GM12878 (cell line): Measurements from ENCODE around the gene OR1C1. TPM values are rescaled to one million over a fixed set of nuclear protein-coding genes. Genes with fewer than 3 reads are reported as not detected.

Experiments
- ATAC-seq: fragments of 200-7000 bp; cut with Tn5 transposase; 3 replicates; pipeline ENCODE4 v1.9.1; 2020; ENCODE audit warnings: mild to moderate bottlenecking, moderate library complexity
- BruUV-seq: library from RNA; stranded (reverse); fragments of 400-500 nt; replicated peaks from 2 replicates; lab custom pipeline; 2021; lab: Mats Ljungman, UMichigan
- CTCF ChIA-PET: fragments of 300-600 bp; sonication (Branson Sonifier 250); formaldehyde crosslinking; extraction: SDS; loops from one replicate; lab custom pipeline; 2021; ENCODE audit warnings: inconsistent platforms; lab: Yijun Ruan, JAX
- POLR2A ChIA-PET: fragments of 350-600 bp; formaldehyde crosslinking; extraction: SDS; loops from one replicate; lab custom pipeline; 2021; ENCODE audit warnings: inconsistent platforms; lab: Charles Lee
- RAD21 ChIA-PET: fragments of 300-600 bp; sonication (Branson Sonifier 250); formaldehyde crosslinking; loops from one replicate; lab custom pipeline; 2023; ENCODE audit warnings: antibody characterized with exemption; ENCODE audit not compliant: unreplicated experiment; lab: Charles Lee
- SMC1A ChIA-PET: fragments of 300-600 bp; sonication (Branson Sonifier 250); formaldehyde crosslinking; loops from one replicate; lab custom pipeline; 2023; ENCODE audit not compliant: unreplicated experiment, uncharacterized antibody; lab: Charles Lee
- DNase-seq: peaks from one replicate; pipeline ENCODE4 v3.0.0-alpha.2; 2011; ENCODE audit warnings: low read depth, low spot score
- FAIRE-seq: peaks from 3 replicates; lab custom pipeline; 2011; peaks lifted over from hg19 to GRCh38; lab: Jason Lieb, UNC
- H2AFZ ChIP-seq: 2 replicates; pipeline ENCODE4 v1.6.0; 2011; ENCODE audit warnings: low read depth, low read length, control low read depth; ENCODE audit not compliant: control insufficient read depth
- H3K27ac ChIP-seq: 2 replicates; pipeline ENCODE4 v1.5.1; 2011; ENCODE audit warnings: control low read depth; ENCODE audit not compliant: control insufficient read depth, insufficient read depth
- H3K27me3 ChIP-seq, 2 experiments: replicated peaks in 1 of 2; 2 replicates each; pipeline versions ENCODE4 v1.6.0 to v1.6.1; 2011; ENCODE audit warnings: low read length in 1 of 2; ENCODE audit not compliant: control insufficient read depth in 2 of 2, insufficient read depth in 2 of 2
- H3K36me3 ChIP-seq, 2 experiments: 2 replicates each; pipeline ENCODE4 v1.5.1; 2011; ENCODE audit warnings: low read length in 1 of 2; ENCODE audit not compliant: control insufficient read depth in 2 of 2, insufficient read depth in 2 of 2
- H3K4me1 ChIP-seq: 2 replicates; pipeline ENCODE4 v1.6.1; 2011; ENCODE audit warnings: mild to moderate bottlenecking, low read length, moderate library complexity, mixed read lengths; ENCODE audit not compliant: control insufficient read depth, insufficient read depth
- H3K4me2 ChIP-seq: 2 replicates; pipeline ENCODE4 v1.6.0; 2011; ENCODE audit warnings: control low read depth; ENCODE audit not compliant: control insufficient read depth, insufficient read depth
- H3K4me3 ChIP-seq: fragments of 200-600 bp; sonication (generic); 2 replicates; pipeline ENCODE4 v1.5.1; 2016
- H3K79me2 ChIP-seq: 2 replicates; pipeline ENCODE4 v1.6.0; 2011; ENCODE audit warnings: low read length; ENCODE audit not compliant: control insufficient read depth, insufficient read depth
- H3K9ac ChIP-seq: 2 replicates; pipeline ENCODE4 v1.8.0; 2011; ENCODE audit warnings: low read length, control low read depth, mixed read lengths; ENCODE audit not compliant: control insufficient read depth, insufficient read depth
- H3K9me3 ChIP-seq: replicated peaks from 3 replicates; pipeline ENCODE4 v1.5.1; 2011; ENCODE audit warnings: mild to moderate bottlenecking, low read length; ENCODE audit not compliant: control insufficient read depth, insufficient read depth
- H4K20me1 ChIP-seq: 2 replicates; pipeline ENCODE4 v1.6.0; 2011; ENCODE audit not compliant: control insufficient read depth, insufficient read depth
- CBX5 ChIP-seq: sonication (generic); IDR thresholded peaks from 2 replicates; pipeline ENCODE4 v1.6.1; 2016; ENCODE audit warnings: low read depth, moderate library complexity, mild to moderate bottlenecking, inconsistent platforms
- CHD1 ChIP-seq: IDR thresholded peaks from 2 replicates; pipeline ENCODE4 v1.6.1; 2012; ENCODE audit warnings: low read depth, low read length, improper control_type of control experiment
- HCFC1 ChIP-seq: fragments of 150-350 bp; IDR thresholded peaks from 2 replicates; pipeline ENCODE4 v1.6.1; 2014; ENCODE audit warnings: low read length
- HDAC2 ChIP-seq: fragments of 200-600 bp; sonication (generic); IDR thresholded peaks from 2 replicates; pipeline ENCODE4 v1.6.1; 2017
- HDAC6 ChIP-seq: fragments of 200-600 bp; sonication (generic); IDR thresholded peaks from one replicate; pipeline ENCODE4 v1.8.0; 2017; ENCODE audit warnings: antibody characterized with exemption; ENCODE audit not compliant: unreplicated experiment
- JUND ChIP-seq: IDR thresholded peaks from 2 replicates; pipeline ENCODE4 v1.6.1; 2012; ENCODE audit warnings: low read depth, mild to moderate bottlenecking, low read length, improper control_type of control experiment, moderate library complexity
- KLF5 ChIP-seq: fragments of 450-650 bp; IDR thresholded peaks from 2 replicates; pipeline ENCODE4 v1.6.1; 2014; ENCODE audit warnings: mild to moderate bottlenecking; ENCODE audit not compliant: partially characterized antibody
- MLLT1 ChIP-seq: fragments of 450-650 bp; IDR thresholded peaks from 2 replicates; pipeline ENCODE4 v1.6.1; 2016; ENCODE audit warnings: mild to moderate bottlenecking
- NFYA ChIP-seq: IDR thresholded peaks from 2 replicates; pipeline ENCODE4 v1.6.1; 2011; ENCODE audit warnings: low read depth, mild to moderate bottlenecking, low read length, improper control_type of control experiment, borderline replicate concordance
- PBX3 ChIP-seq: IDR thresholded peaks from 2 replicates; pipeline ENCODE4 v1.6.1; 2011; ENCODE audit warnings: mild to moderate bottlenecking, low read depth, low read length, moderate library complexity; ENCODE audit not compliant: insufficient replicate concordance
- POU2F2 ChIP-seq: IDR thresholded peaks from 3 replicates; pipeline ENCODE4 v1.6.1; 2011; ENCODE audit warnings: low read depth, mild to moderate bottlenecking, low read length, borderline replicate concordance
- TCF12 ChIP-seq: IDR thresholded peaks from 2 replicates; pipeline ENCODE4 v1.6.1; 2011; ENCODE audit warnings: low read depth, mild to moderate bottlenecking, low read length
- WRNIP1 ChIP-seq: IDR thresholded peaks from 2 replicates; pipeline ENCODE4 v1.6.1; 2011; ENCODE audit warnings: low read depth, low read length, improper control_type of control experiment, borderline replicate concordance
- ZNF622 ChIP-seq: fragments of 450-650 bp; IDR thresholded peaks from 2 replicates; pipeline ENCODE4 v1.6.1; 2017; ENCODE audit warnings: mild to moderate bottlenecking, inconsistent platforms
- ZSCAN29 ChIP-seq: fragments of 450-650 bp; IDR thresholded peaks from 2 replicates; pipeline ENCODE4 v1.6.1; 2017; ENCODE audit warnings: mild to moderate bottlenecking, moderate library complexity
- ZZZ3 ChIP-seq: IDR thresholded peaks from 2 replicates; pipeline ENCODE4 v1.6.1; 2011; ENCODE audit warnings: low read depth; ENCODE audit not compliant: control insufficient read depth, insufficient read length
- WGBS: methylation state at CpG from one replicate; pipeline ENCODE4 v1.1.6; 2016; ENCODE audit warnings: low lambda C conversion rate; ENCODE audit not compliant: insufficient replicate concordance, insufficient coverage; ENCODE audit errors: missing lambda C conversion rate; 5-methylcytosine and 5-hydroxymethylcytosine counted together
- in situ Hi-C: fragments of 300-500 bp; cut with MboI; formaldehyde crosslinking; loops from 9 replicates; pipeline ENCODE4 v1.14.3; 2018; ENCODE audit warnings: mixed read lengths
- intact Hi-C: fragments of 100-400 bp; cut with micrococcal nuclease; formaldehyde crosslinking; loops from one replicate; pipeline ENCODE4 v1.14.2; 2022; ENCODE audit not compliant: unreplicated experiment
- polyA plus RNA-seq, 11 experiments: library from polyadenylated mRNA; depleted of rRNA in 4 of 11; unstranded in 6 of 11; stranded (reverse) in 5 of 11; fragments of >200 nt; fragmentation: Nextera tagmentation in 4 of 11; fragmentation: Illumina TruSeq in 1 of 11; extraction: Ambion mirVana in 4 of 11; extraction: Trizol in 1 of 11; gene quantifications; 1 replicate in 1 of 11; 2 replicates in 10 of 11; pipeline versions ENCODE4 v1.2.1 to v1.2.3, GENCODE V29; 2011 to 2016; ENCODE audit warnings: inconsistent platforms in 2 of 11, missing spikeins in 2 of 11, low read depth in 1 of 11
- total RNA-seq, 4 experiments: library from RNA; depleted of rRNA in 3 of 4; stranded (reverse); fragments of >200 nt in 3 of 4; fragmentation: Illumina TruSeq in 1 of 4; extraction: Trizol in 1 of 4; gene quantifications; 2 replicates each; pipeline versions ENCODE4 v1.2.1 to v1.2.3, GENCODE V29; 2013 to 2021

The OR1C1 gene
- total and polyA plus RNA-seq, 10 of the 15 experiments (the other 5 are each of a cell fraction or from before 2014, with no cell fraction given) = not detected

GRCh38 chr1:247740721-247741120, 19.6 kb downstream of the OR1C1 start:
- Histone ChIP-seq H3K36me3 (no peaks in the 10 kb centered on the region), H3K27me3 (no peaks in the 10 kb centered on the region), H3K4me2 (no peak overlapping the region), H2AFZ (no peak overlapping the region), H4K20me1 (no peaks in the 10 kb centered on the region), H3K9ac (no peak overlapping the region), H3K27ac (no peak overlapping the region), H3K4me3 (no peak overlapping the region), H3K4me1 (no peaks in the 10 kb centered on the region)
- CTCF ChIA-PET = no interaction called here
- no peak for ATAC-seq
- POLR2A ChIA-PET = no interaction called here
- RAD21 ChIA-PET = no interaction called here
- in situ Hi-C loops = no loop called here
- no TSS peak for BruUV-seq
- intact Hi-C loops = no loop called here
- 27% methylated on average over 2 of the region's 2 CpGs for WGBS
- SMC1A ChIA-PET = no interaction called here
- TF ChIP-seq CBX5 = no peak
- TF ChIP-seq ZNF622 = no peak
- no peak for TF ChIP-seq ZZZ3
- TF ChIP-seq TCF12 = no peak
- TF ChIP-seq HDAC2 = no peak
- TF ChIP-seq MLLT1 = no peak
- TF ChIP-seq HDAC6 = no peak
- no peak for TF ChIP-seq KLF5
- TF ChIP-seq NFYA = no peak
- no peak for TF ChIP-seq WRNIP1
- TF ChIP-seq ZSCAN29 = no peak
- no peak for TF ChIP-seq HCFC1
- TF ChIP-seq JUND = no peak
- TF ChIP-seq CHD1 = no peak
- TF ChIP-seq PBX3 = no peak
- no peak for TF ChIP-seq POU2F2
- TF ChIP-seq, all 136 proteins: peak for 0
- Histone ChIP-seq H3K79me2 (no peaks in the 10 kb centered on the region), H3K9me3 (no peaks in the 10 kb centered on the region)
- DNase-seq = no peak
- FAIRE-seq = no peak
